Vein endothelial cell (primary cell): ENCODE data around the gene VAMP3. TPM values are rescaled to one million over a fixed set of nuclear protein-coding genes. Genes with fewer than 3 reads are reported as not detected.

Experiments used
- total RNA-seq: library from RNA; depleted of rRNA; stranded (reverse); fragments of >200 nt; gene quantifications from 2 replicates; pipeline ENCODE4 v1.2.3, GENCODE V29; 2012

Gene VAMP3
- total RNA-seq: 137 and 163 TPM in 2 replicates

DNA sequence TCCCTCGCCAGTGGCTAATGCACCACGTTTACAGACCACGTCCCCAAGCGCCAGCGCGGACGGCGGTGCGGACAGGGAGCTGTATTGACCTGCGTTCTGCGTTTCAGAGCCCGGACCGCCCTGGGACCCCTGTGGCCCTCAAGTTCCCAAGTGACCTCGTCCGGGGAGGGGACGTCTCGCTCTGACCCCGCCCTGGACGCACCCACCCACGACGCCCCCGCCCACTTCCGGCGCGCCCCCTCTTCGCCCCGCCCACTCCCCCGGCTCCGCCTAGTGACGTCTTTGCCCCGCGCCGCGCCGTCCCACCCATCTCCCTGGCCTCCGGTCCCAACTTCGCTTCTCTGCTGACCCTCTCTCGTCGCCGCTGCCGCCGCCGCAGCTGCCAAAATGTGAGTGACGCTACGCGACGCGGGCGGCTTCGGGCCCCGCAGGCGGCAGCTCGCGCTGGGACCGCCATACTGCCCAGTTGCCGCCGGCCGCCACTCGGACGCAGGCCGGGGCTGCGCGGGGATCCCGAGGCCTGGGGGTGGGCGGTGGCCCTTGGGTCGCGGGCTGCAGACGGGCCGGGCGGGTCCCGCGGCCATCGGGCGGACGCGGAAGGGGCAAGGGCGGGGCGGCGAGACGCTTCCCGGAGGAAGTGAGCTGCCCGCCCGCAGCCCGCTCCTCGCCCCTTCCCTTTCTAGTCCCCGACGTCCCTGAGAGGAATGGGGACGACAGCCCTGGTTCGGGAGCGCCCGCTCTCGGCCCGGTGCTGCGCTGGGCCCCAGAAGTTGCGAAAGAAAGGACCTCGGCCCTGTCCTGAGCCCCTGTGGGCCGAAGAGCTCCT lies at the start of gene VAMP3:
VAMP3 (plus strand) TSS at position 300 of the 826 bp plus-strand sequence; CDS start at position 388, 88 bp downstream.

DNA sequence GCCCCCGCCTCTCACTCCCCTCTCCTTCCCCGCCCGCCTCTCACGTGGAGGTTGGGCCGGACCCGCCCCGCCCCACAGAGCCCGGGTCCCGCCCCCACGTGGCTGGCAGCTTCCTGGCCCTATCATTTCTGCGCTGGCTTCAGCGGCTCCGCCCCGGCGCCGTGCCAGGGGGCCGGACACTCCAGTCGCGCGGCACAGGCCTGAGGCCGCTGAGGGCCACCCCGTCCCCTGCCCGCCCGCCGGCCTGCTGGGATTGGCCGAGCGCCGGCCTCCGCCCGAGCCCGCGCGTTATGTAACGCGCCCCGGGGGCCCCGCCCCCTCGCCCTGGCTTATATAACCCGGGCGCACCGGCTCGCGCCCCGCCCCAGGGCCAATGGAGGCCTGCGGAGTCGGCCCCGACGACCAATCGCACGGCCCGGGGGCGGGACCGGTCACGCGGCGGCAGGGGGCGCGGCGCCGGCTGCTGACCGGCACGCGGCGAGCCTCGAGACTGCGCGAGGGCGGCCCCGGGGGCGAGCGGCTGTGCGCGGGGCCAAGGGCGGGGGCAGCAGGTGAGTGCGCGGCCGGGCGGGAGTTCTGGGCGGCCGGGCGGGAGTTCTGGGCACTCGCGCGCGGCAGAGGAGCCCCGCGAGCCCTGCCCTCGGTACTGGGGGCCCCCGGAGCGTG lies 12.9 kb downstream of the VAMP3 start, which contains the start of gene PER3:
PER3 (plus strand) TSS at position 466 of the 666 bp plus-strand sequence. CDS start 587 bp downstream, outside the sequence.

Other genes starting within 250 kb of the VAMP3 start
- 3.2 and 5.2 TPM in 2 replicates for gene PER3, start 13.0 kb downstream of the VAMP3 start, total RNA-seq
- not detected in 2 replicates for gene UTS2, start 81.8 kb downstream of the VAMP3 start, total RNA-seq
- 0.96 and 1.3 TPM in 2 replicates for gene TNFRSF9, start 169.5 kb downstream of the VAMP3 start, total RNA-seq
- 141 and 158 TPM in 2 replicates for gene PARK7, start 190.4 kb downstream of the VAMP3 start, total RNA-seq